HL-60/S4 (cell line): Measurements from ENCODE around the gene TSSK6.

Experiments
- in situ Hi-C: fragments of 300-500 bp; cut with MboI; formaldehyde crosslinking; loops from 2 replicates; pipeline ENCODE4 v1.14.3; 2022; ENCODE audit warnings: low sequenced_read_pairs

The TSSK6 gene

DNA sequence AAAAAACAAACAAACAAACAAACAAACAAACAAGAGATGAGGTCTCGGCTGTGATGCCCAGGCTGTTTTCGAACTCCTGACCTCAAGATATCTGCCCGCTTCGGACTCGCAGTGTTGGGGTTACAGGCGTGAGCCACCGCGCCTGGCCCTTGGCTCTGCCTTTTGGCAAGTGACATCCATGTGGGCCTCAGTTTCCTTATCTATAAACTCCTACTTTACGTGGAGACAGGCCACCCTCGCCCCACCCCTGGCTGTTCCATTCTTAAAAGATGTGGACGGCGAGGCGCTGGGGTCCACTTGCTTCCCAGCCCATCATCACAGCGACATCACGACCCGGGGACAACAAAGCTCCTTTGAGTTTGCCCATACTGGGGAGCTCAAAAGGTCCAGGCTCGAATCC is 1.7 kb downstream of the TSSK6 start:
- in situ Hi-C loops = no loop called here

DNA sequence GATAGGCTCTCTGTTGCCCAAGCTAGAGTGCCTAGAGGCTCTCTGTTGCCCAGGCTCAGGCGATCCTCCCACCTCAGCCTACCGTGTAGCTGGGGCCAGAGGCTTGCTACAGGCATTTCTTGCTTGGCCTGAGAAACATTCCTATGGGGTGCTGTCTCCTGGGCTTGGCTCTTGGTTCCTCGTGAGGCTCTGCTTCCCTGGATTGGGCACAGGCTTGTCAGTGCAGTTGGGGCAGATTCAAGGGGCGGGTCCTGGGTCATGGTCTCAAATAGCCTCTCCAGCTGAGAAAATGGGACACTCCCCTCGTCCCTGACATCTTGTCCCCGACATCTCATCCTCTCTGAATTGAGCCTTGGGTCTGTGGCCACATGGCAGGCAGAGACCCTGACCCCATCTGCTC is 4.9 kb downstream of the TSSK6 start:
- in situ Hi-C loops = no loop called here

GRCh38 chr19:19508217-19508616 is 7.1 kb downstream of the TSSK6 start:
- in situ Hi-C loops = no loop called here

DNA sequence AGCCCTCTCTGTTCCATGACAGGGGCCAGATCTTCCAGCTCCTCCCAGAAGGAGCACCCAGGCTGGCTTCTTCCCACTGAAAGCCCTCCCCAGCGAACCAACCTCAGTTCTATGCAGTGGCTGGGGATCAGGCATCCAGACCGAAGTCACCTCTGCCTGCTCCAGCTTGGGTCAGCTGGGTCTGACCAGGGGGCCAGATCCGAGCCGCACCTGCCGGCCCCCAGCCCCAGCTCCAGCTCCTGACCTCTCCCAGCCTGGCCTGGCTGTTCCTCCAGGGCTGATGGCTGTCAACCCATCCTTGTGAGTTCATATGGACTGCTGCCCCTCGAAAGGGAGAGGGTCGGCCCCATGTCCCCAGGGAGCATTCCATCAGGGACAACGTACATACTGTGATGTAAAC is 8.0 kb downstream of the TSSK6 start:
- in situ Hi-C loops = no loop called here

GRCh38 chr19:19506592-19506991 is 8.8 kb downstream of the TSSK6 start:
- in situ Hi-C loops = no loop called here

DNA sequence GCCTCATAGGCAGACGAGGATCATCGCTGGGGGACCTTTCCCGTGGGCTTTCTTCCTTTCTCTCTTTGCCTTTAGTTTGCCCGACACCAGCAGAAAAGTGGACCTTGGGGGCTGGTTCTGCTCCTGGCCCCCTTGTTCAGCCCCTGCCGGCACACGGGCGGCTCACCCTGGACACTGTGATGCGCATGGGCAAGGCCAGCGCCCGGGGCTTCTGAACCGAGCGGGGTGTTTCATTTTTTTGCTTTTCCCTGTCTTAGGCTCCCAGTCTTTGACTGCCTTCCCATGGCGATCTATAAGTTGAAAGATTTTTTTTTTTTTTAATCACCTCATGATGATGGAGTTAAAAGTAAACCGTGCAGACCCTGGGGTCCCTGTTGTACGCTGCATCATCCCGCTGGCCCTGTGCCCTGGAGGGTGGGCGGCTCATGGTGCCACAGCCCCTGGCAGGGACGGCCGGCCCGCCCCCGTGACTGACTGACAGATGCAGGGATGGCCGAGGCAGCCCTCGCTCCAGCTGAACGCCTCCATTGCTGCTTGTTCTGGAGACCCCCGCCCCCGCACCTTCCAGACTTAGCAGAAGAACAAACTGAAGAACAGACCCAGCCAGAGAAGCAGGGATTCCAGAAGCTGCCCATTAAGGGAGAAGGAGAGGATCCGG is 9.6 kb downstream of the TSSK6 start:
- in situ Hi-C loops = no loop called here

DNA sequence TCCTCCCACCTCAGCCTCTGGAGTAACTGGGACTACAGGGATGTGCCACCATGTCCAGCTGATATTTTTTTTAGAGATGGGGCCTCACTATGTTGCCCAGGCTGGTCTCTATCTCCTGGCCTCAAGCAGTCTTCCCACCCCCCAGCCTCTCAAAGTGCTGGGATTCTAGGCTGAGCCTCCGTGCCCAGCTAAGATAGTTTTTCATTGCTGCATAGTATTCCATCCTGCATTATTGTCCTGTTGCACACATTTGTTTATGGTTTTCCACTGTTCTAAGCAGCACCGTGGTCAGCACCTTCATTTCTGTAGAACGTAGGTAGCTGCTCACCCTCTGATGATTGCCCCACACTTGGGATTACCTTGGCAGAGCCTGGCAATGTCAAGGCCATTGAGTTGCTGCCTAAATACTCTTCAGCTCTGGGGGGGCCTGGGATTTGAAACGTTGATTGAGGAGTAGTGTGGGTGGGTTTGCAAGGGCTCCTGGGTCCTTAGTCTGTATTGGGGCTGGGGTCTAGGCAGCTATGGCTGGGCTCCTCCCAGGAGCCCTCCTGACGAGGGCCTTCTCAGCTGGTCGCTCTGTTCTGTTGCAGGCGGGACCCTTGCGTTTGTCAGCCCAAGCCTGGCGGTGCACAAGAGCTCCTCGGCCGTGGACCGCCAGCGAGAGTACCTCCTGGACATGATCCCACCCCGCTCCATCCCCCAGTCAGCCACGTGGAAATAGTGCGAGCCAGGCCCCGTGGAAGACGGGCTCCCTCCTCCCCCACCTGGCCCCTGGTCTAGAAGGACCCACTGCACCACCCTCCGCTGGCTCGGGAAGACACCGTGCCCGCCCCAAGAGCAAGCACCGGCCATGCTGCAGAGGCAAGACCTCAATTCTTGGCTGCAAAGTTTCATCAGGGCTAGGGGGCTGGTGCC is 10.3 kb downstream of the TSSK6 start:
- in situ Hi-C loops = no loop called here

- in situ Hi-C loops = no loop called here
Observed at GRCh38 chr19:19502808-19503602, 12.3 kb downstream of the TSSK6 start.

GRCh38 chr19:19502281-19502680 is 13.1 kb downstream of the TSSK6 start:
- in situ Hi-C loops = no loop called here

DNA sequence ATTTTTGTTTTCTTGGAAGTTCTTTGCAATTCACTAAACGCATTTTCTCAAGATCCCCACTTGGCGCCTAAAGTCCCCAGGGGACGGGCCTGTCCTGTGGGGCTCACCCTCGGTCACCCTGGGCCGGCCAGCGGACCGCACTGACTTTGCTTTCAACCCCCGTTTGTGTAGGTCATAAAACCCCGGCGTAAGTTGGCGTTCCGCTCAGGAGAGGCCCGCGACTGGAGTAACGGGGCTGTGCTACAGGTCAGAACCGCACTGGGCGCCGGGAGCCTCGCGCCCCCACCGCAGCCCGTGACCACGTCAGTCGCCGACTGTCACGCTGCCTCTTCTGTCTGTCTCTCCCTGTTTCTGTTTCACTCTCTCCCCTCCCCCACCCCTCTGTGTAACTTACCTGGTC is 13.6 kb downstream of the TSSK6 start:
- in situ Hi-C loops = no loop called here

DNA sequence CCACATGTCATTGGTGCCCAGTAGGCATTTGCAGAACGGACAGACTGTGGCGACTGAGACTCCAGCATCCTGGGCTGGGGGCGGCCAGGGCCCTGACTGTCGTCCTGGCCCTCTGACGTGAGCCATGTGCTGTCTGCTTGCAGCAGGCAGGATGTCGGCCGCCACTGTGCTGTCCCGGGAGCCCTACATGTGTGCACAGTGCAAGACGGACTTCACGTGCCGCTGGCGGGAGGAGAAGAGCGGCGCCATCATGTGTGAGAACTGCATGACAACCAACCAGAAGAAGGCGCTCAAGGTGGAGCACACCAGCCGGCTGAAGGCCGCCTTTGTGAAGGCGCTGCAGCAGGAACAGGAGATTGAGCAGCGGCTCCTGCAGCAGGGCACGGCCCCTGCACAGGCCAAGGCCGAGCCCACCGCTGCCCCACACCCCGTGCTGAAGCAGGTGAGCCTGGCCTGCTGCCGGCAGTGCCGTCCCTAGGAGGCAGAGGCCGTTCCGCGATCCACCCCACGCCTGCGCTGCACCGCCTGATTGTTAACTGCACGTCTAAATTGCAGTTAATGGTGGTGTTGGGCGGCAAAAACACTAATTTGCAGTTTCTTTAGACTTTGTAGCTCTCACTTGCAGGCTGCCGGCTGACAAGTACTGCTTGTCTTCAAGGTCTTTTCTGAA is 14.2 kb downstream of the TSSK6 start:
- in situ Hi-C loops = no loop called here

DNA sequence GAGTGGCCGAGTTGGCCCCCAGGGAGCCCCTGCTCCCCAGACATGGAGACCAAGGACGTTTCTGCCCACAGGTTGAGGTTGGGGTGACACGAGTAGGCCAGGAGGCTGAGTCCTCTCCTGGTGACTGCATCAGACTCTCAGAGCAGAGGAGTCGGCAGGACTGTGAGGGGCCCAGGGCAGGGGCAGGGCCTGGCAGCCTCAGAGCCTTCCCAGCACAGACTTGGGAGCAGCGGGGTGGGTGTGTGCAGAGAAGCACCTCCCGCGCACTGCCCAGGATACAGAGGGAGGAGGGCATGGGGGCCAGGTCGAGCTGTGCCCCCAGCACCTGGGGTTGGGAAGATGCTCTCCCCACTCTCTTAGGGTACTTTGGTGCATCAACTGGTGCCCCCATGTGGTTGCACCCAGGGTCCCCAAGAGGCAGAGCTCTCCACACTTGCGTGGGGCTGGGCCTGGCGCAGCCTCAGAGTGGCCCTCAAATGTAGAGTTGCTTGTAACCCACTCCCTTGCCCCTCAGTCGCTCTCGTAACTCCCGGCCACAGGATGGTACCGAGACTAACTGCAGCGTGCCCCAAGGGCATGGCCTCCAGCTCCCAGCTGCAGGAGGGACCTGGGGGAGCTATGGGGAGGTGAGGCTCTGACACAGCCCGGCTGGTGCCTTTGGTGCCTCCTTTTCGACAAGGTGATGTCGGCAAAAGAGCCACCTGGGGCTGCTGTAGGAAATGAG is 15.9 kb downstream of the TSSK6 start:
- in situ Hi-C loops = loop anchor here (25.0 kb wide), 1 partner anchor 337 kb away; the partner anchor contains the start of gene MEF2B

DNA sequence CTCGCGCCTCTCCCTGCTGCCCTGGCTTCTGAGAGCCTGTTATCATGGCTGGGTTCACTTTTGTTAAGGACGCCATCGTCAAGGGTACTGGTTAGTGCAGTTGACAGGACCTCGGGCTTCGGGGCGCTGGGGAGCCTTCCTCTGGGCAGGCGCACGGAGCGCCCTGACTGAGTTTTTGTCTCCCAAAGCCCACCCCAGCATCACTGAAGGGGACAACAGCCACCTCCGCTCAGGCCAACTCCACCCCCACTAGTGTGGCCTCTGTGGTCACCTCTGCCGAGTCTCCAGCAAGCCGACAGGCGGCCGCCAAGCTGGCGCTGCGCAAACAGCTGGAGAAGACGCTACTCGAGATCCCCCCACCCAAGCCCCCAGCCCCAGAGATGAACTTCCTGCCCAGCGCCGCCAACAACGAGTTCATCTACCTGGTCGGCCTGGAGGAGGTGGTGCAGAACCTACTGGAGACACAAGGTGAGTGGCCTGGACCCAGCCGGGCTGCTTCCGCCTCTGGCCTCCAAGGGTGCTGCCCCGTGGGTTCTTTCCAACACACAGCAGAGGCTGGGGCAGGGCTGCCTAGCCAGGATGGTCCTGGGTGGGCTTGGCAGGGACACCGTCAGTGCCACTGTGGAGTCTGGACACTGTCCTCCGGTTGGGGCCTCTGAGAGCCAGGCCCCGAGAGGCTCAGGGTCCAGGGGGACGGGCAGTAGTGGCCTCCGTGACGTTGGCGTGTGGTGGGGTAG is 16.9 kb downstream of the TSSK6 start:
- in situ Hi-C loops = loop anchor here (25.0 kb wide), 1 partner anchor 336 kb away; the partner anchor contains the start of gene MEF2B

- in situ Hi-C loops = loop anchor here (25.0 kb wide), 1 partner anchor 334 kb away; the partner anchor contains the start of gene MEF2B
Observed at GRCh38 chr19:19495614-19496603, 19.4 kb downstream of the TSSK6 start.

GRCh38 chr19:19493841-19494546 is 21.4 kb downstream of the TSSK6 start:
- in situ Hi-C loops = loop anchor here (5.0 to 25.0 kb wide), 2 partner anchors 127 to 332 kb away; partner anchors contain the start of gene MEF2B

- in situ Hi-C loops = loop anchor here (5.0 to 25.0 kb wide), 2 partner anchors 125 to 330 kb away; partner anchors contain the start of gene MEF2B
Observed at GRCh38 chr19:19492026-19492610, 23.2 kb downstream of the TSSK6 start.
